NT2/D1 (cell line): Measurements from ENCODE around the gene SDF2.
A peak's percentile ranks its signal among the peaks of the same experiment; 100 is the strongest.
"Not testable (repeated sequence)": the region's sequence is repeated elsewhere in the genome, so short reads cannot be mapped to it uniquely, and the experiment has no call there.

Source experiments
- DNase-seq: peaks from one replicate; pipeline ENCODE4 v3.0.0-alpha.2; 2011; ENCODE audit warnings: low read depth, low spot score
- H3K27me3 ChIP-seq: 2 replicates; pipeline ENCODE4 v1.6.0; 2011; ENCODE audit warnings: mild to moderate bottlenecking; ENCODE audit not compliant: insufficient read length, insufficient read depth
- H3K36me3 ChIP-seq: 2 replicates; pipeline ENCODE4 v1.6.1; 2011; ENCODE audit warnings: mild to moderate bottlenecking, low read length, mixed read lengths; ENCODE audit not compliant: insufficient read depth, insufficient read length
- H3K4me1 ChIP-seq: 2 replicates; pipeline ENCODE4 v1.5.1; 2011; ENCODE audit not compliant: insufficient read depth, insufficient read length
- H3K4me3 ChIP-seq: 2 replicates; pipeline ENCODE4 v1.5.1; 2011; ENCODE audit warnings: low read depth; ENCODE audit not compliant: insufficient read length
- H3K9ac ChIP-seq: 2 replicates; pipeline ENCODE4 v1.6.0; 2011; ENCODE audit warnings: low read depth; ENCODE audit not compliant: insufficient read length
- H3K9me3 ChIP-seq: 2 replicates; pipeline ENCODE4 v1.5.1; 2011; ENCODE audit warnings: mild to moderate bottlenecking, low read length; ENCODE audit not compliant: insufficient read depth
- SUZ12 ChIP-seq: IDR thresholded peaks from 2 replicates; pipeline ENCODE4 v1.6.1; 2011; ENCODE audit not compliant: insufficient read length, insufficient read depth; ENCODE audit errors: extremely low read depth
- YY1 ChIP-seq: IDR thresholded peaks from 2 replicates; pipeline ENCODE4 v1.6.1; 2011; ENCODE audit not compliant: insufficient read length, insufficient read depth
- ZNF274 ChIP-seq: IDR thresholded peaks from 2 replicates; pipeline ENCODE4 v1.6.1; 2011; ENCODE audit warnings: mild to moderate bottlenecking, low read depth, low read length

SDF2 gene

GRCh38 chr17:28675490-28675889 is 13.8 kb upstream of the SDF2 start:
- Histone ChIP-seq H3K4me3 (no peak overlapping the region), H3K9ac (no peak overlapping the region), H3K36me3 (peaks cover 79% of the 10 kb centered on the region), H3K9me3 (no peaks in the 10 kb centered on the region), H3K4me1 (no peaks in the 10 kb centered on the region), H3K27me3 (no peaks in the 10 kb centered on the region)
- DNase-seq: no peak
- TF ChIP-seq YY1: no peak
- TF ChIP-seq ZNF274: no peak
- TF ChIP-seq SUZ12: no peak

GRCh38 chr17:28669918-28670317 is 8.2 kb upstream of the SDF2 start:
- no peak for TF ChIP-seq YY1
- no peak for TF ChIP-seq SUZ12
- TF ChIP-seq ZNF274: no peak
- H3K9me3 ChIP-seq: no peaks in the 10 kb centered on the region
- no peak overlapping the region for H3K4me3 ChIP-seq
- no peak overlapping the region for H3K9ac ChIP-seq
- no peaks in the 10 kb centered on the region for H3K4me1 ChIP-seq
- H3K27me3 ChIP-seq: no peaks in the 10 kb centered on the region
- DNase-seq: no peak
- peaks cover 69% of the 10 kb centered on the region for H3K36me3 ChIP-seq

- H3K9me3 ChIP-seq: no peaks in the 10 kb centered on the region
- no peak for DNase-seq
- H3K4me1 ChIP-seq: no peaks in the 10 kb centered on the region
- TF ChIP-seq YY1 (no peak), ZNF274 (no peak), SUZ12 (no peak)
- H3K27me3 ChIP-seq: no peaks in the 10 kb centered on the region
- H3K4me3 ChIP-seq: no peak overlapping the region
- peaks cover 65% of the 10 kb centered on the region for H3K36me3 ChIP-seq
- no peak overlapping the region for H3K9ac ChIP-seq
These were observed 6.2 kb upstream of the SDF2 start for GRCh38 chr17:28667870-28668269.

GRCh38 chr17:28665994-28666393 is 4.3 kb upstream of the SDF2 start:
- peaks cover 48% of the 10 kb centered on the region for H3K36me3 ChIP-seq
- TF ChIP-seq YY1 (no peak), SUZ12 (no peak), ZNF274 (no peak)
- H3K4me3 ChIP-seq: no peak overlapping the region
- H3K4me1 ChIP-seq: no peaks in the 10 kb centered on the region
- DNase-seq: no peak
- H3K27me3 ChIP-seq: no peaks in the 10 kb centered on the region
- peaks cover 3% of the 10 kb centered on the region for H3K9me3 ChIP-seq
- no peak overlapping the region for H3K9ac ChIP-seq

GRCh38 chr17:28663723-28664122 is 2.0 kb upstream of the SDF2 start:
- H3K27me3 ChIP-seq: no peaks in the 10 kb centered on the region
- no peak overlapping the region for H3K4me3 ChIP-seq
- no peaks in the 10 kb centered on the region for H3K4me1 ChIP-seq
- no peak for TF ChIP-seq ZNF274
- TF ChIP-seq SUZ12: no peak
- TF ChIP-seq YY1: no peak
- no peak for DNase-seq
- no peak overlapping the region for H3K9ac ChIP-seq
- peaks cover 53% of the 10 kb centered on the region for H3K36me3 ChIP-seq
- H3K9me3 ChIP-seq: peaks cover 26% of the 10 kb centered on the region

- Histone ChIP-seq H3K4me3 (peak overlapping the region; percentile 93), H3K4me1 (no peaks in the 10 kb centered on the region), H3K27me3 (no peaks in the 10 kb centered on the region), H3K36me3 (peaks cover 48% of the 10 kb centered on the region), H3K9ac (peak overlapping the region; percentile 94), H3K9me3 (peaks cover 36% of the 10 kb centered on the region)
- DNase-seq: no peak
- TF ChIP-seq SUZ12: no peak
- no peak for TF ChIP-seq YY1
- TF ChIP-seq ZNF274: no peak
These were observed 772 bp upstream of the SDF2 start for GRCh38 chr17:28662527-28662829.

GRCh38 chr17:28659497-28659881 is 2.2 kb downstream of the SDF2 start:
- not testable (repeated sequence) for H3K27me3 ChIP-seq, DNase-seq, H3K4me1 ChIP-seq, H3K9ac ChIP-seq, H3K4me3 ChIP-seq
- H3K9me3 ChIP-seq: peaks cover 36% of the 10 kb centered on the region
- peaks cover 50% of the 10 kb centered on the region for H3K36me3 ChIP-seq

- H3K36me3 ChIP-seq: peaks cover 52% of the 10 kb centered on the region
- not testable (repeated sequence) for H3K4me1 ChIP-seq, H3K27me3 ChIP-seq, DNase-seq, H3K4me3 ChIP-seq, H3K9ac ChIP-seq
- H3K9me3 ChIP-seq: peaks cover 36% of the 10 kb centered on the region
These were observed 2.8 kb downstream of the SDF2 start for GRCh38 chr17:28658766-28659496.

- not testable (repeated sequence) for H3K9ac ChIP-seq, H3K4me3 ChIP-seq, DNase-seq, H3K4me1 ChIP-seq, H3K27me3 ChIP-seq
- Histone ChIP-seq H3K9me3 (peaks cover 36% of the 10 kb centered on the region), H3K36me3 (peaks cover 51% of the 10 kb centered on the region)
These were observed 3.4 kb downstream of the SDF2 start for GRCh38 chr17:28658342-28658741.
